Duodenal mucosa (tissue), 2 donors: ENCODE data around the gene TCF7L1.

Experiments
- H3K27ac ChIP-seq: one replicate; pipeline ENCODE4 v1.7.0; 2013; ENCODE audit warnings: low read depth, low read length
- H3K27me3 ChIP-seq, 2 donors: one replicate each; pipeline ENCODE4 v1.7.0; 2013; ENCODE audit warnings: low read length in 2 of 2, control low read depth in 1 of 2; ENCODE audit not compliant: insufficient read depth in 2 of 2, control insufficient read depth in 1 of 2
- H3K36me3 ChIP-seq, 2 donors: one replicate each; pipeline ENCODE4 v1.7.0; 2013; ENCODE audit warnings: low read length in 2 of 2, control low read depth in 1 of 2; ENCODE audit not compliant: insufficient read depth in 2 of 2, control insufficient read depth in 1 of 2
- H3K4me1 ChIP-seq, 2 donors: one replicate each; pipeline ENCODE4 v1.7.0; 2013; ENCODE audit warnings: low read length in 2 of 2, control low read depth in 1 of 2; ENCODE audit not compliant: insufficient read depth in 2 of 2, control insufficient read depth in 1 of 2
- H3K4me3 ChIP-seq, 2 donors: one replicate each; pipeline ENCODE4 v1.7.0; 2013; ENCODE audit warnings: low read length in 2 of 2, low read depth in 1 of 2
- H3K9ac ChIP-seq, 2 donors: one replicate each; pipeline ENCODE4 v1.7.0; 2013; ENCODE audit warnings: low read length in 2 of 2, low read depth in 1 of 2
- H3K9me3 ChIP-seq, 2 donors: one replicate each; pipeline ENCODE4 v1.7.0; 2013; ENCODE audit warnings: low read length in 2 of 2, control low read depth in 1 of 2; ENCODE audit not compliant: control insufficient read depth in 1 of 2

TCF7L1 gene

GRCh38 chr2:85255813-85256594 is 122.8 kb downstream of the TCF7L1 start:
- Histone ChIP-seq H3K36me3 (no peaks in the 10 kb centered on the region), H3K27ac (no peak overlapping the region), H3K4me3 (no peak overlapping the region), H3K9me3 (no peaks in the 10 kb centered on the region), H3K27me3 (no peaks in the 10 kb centered on the region), H3K9ac (no peak overlapping the region), H3K4me1 (peaks cover 11 to 15% of the 10 kb centered on the region in 2 donors)

- no peak overlapping the region for H3K27ac ChIP-seq
- no peak overlapping the region for H3K4me3 ChIP-seq
- H3K27me3 ChIP-seq = no peaks in the 10 kb centered on the region
- H3K9me3 ChIP-seq = no peaks in the 10 kb centered on the region
- H3K9ac ChIP-seq = no peak overlapping the region
- H3K36me3 ChIP-seq = no peaks in the 10 kb centered on the region
- peaks cover 11 to 15% of the 10 kb centered on the region in 2 donors for H3K4me1 ChIP-seq
Measured at GRCh38 chr2:85257359-85257969, 124.3 kb downstream of the TCF7L1 start.

- Histone ChIP-seq H3K27ac (no peak overlapping the region), H3K9ac (no peak overlapping the region), H3K27me3 (no peaks in the 10 kb centered on the region), H3K9me3 (no peaks in the 10 kb centered on the region), H3K4me1 (peaks cover 11 to 15% of the 10 kb centered on the region in 2 donors), H3K36me3 (no peaks in the 10 kb centered on the region), H3K4me3 (no peak overlapping the region)
Measured at GRCh38 chr2:85257970-85258605, 124.9 kb downstream of the TCF7L1 start.

GRCh38 chr2:85259101-85259590 is 126.0 kb downstream of the TCF7L1 start:
- no peak overlapping the region for H3K27ac ChIP-seq
- H3K36me3 ChIP-seq = no peaks in the 10 kb centered on the region
- H3K9ac ChIP-seq = no peak overlapping the region
- H3K9me3 ChIP-seq = no peaks in the 10 kb centered on the region
- no peak overlapping the region for H3K4me3 ChIP-seq
- H3K27me3 ChIP-seq = no peaks in the 10 kb centered on the region
- H3K4me1 ChIP-seq = peaks cover 11 to 15% of the 10 kb centered on the region in 2 donors

- no peaks in the 10 kb centered on the region for H3K36me3 ChIP-seq
- H3K4me1 ChIP-seq = peaks cover 10 to 15% of the 10 kb centered on the region in 2 donors
- no peak overlapping the region for H3K4me3 ChIP-seq
- H3K27me3 ChIP-seq = no peaks in the 10 kb centered on the region
- H3K9me3 ChIP-seq = no peaks in the 10 kb centered on the region
- H3K9ac ChIP-seq = no peak overlapping the region
- H3K27ac ChIP-seq = no peak overlapping the region
Measured at GRCh38 chr2:85259879-85260278, 126.7 kb downstream of the TCF7L1 start.

GRCh38 chr2:85263591-85263990 is 130.4 kb downstream of the TCF7L1 start:
- no peak overlapping the region for H3K9ac ChIP-seq
- no peak overlapping the region for H3K27ac ChIP-seq
- no peaks in the 10 kb centered on the region for H3K27me3 ChIP-seq
- no peaks in the 10 kb centered on the region for H3K9me3 ChIP-seq
- peaks cover 3 to 4% of the 10 kb centered on the region in 2 donors for H3K4me1 ChIP-seq
- H3K36me3 ChIP-seq = no peaks in the 10 kb centered on the region
- no peak overlapping the region for H3K4me3 ChIP-seq

- Histone ChIP-seq H3K9me3 (no peaks in the 10 kb centered on the region), H3K27ac (no peak overlapping the region), H3K36me3 (no peaks in the 10 kb centered on the region), H3K4me1 (no peaks in the 10 kb centered on the region), H3K27me3 (no peaks in the 10 kb centered on the region), H3K4me3 (no peak overlapping the region), H3K9ac (no peak overlapping the region)
Measured at GRCh38 chr2:85264471-85264870, 131.3 kb downstream of the TCF7L1 start.

- no peak overlapping the region for H3K4me3 ChIP-seq
- no peaks in the 10 kb centered on the region for H3K9me3 ChIP-seq
- H3K27me3 ChIP-seq = no peaks in the 10 kb centered on the region
- H3K9ac ChIP-seq = no peak overlapping the region
- no peak overlapping the region for H3K27ac ChIP-seq
- H3K4me1 ChIP-seq = peaks cover 7 to 8% of the 10 kb centered on the region in 2 donors
- H3K36me3 ChIP-seq = no peaks in the 10 kb centered on the region
Measured at GRCh38 chr2:85265304-85265703, 132.1 kb downstream of the TCF7L1 start.

- H3K27ac ChIP-seq = no peak overlapping the region
- H3K4me3 ChIP-seq = no peak overlapping the region
- H3K9ac ChIP-seq = no peak overlapping the region
- H3K36me3 ChIP-seq = no peaks in the 10 kb centered on the region
- no peaks in the 10 kb centered on the region for H3K9me3 ChIP-seq
- peaks cover 9 to 12% of the 10 kb centered on the region in 2 donors for H3K4me1 ChIP-seq
- no peaks in the 10 kb centered on the region for H3K27me3 ChIP-seq
Measured at GRCh38 chr2:85266146-85267041, 133.2 kb downstream of the TCF7L1 start.
